SK-MEL-5 (cell line): ENCODE results near the gene MIPEP. TPM values are rescaled to one million over a fixed set of nuclear protein-coding genes. Genes with fewer than 3 reads are reported as not detected.

ENCODE experiments used
- DNase-seq: peaks from one replicate; pipeline ENCODE4 v3.0.0-alpha.2; 2016; ENCODE audit warnings: low read depth, low spot score
- in situ Hi-C: cut with HindIII; loops from 2 replicates; pipeline ENCODE4 v1.10.0; 2016; ENCODE audit warnings: low sequenced_read_pairs, high pct_unique_total_duplicates, low pct_unique_long_range_greater_than_20kb
- total RNA-seq: library from RNA; depleted of rRNA; stranded (reverse); fragments of >200 nt; shearing (Covaris generic); gene quantifications from 2 replicates; pipeline ENCODE4 v1.2.3, GENCODE V29; 2014

MIPEP gene
- total RNA-seq, 1 experiment from 2014 or later = 62.1 TPM

- no peak for DNase-seq
- in situ Hi-C loops = no loop called here
Observed at GRCh38 chr13:23833733-23834611, 55.2 kb downstream of the MIPEP start.

GRCh38 chr13:23828866-23829265 lies 60.3 kb downstream of the MIPEP start:
- no peak for DNase-seq
- in situ Hi-C loops = no loop called here

- in situ Hi-C loops = no loop called here
- no peak for DNase-seq
Observed at GRCh38 chr13:23828086-23828485, 61.1 kb downstream of the MIPEP start.

GRCh38 chr13:23825179-23825578 lies 64.0 kb downstream of the MIPEP start:
- no peak for DNase-seq

GRCh38 chr13:23824371-23824770 lies 64.8 kb downstream of the MIPEP start:
- no peak for DNase-seq
- in situ Hi-C loops = no loop called here

More at GRCh38 chr13:23825179-23825578, 64.0 kb downstream of the MIPEP start:
- in situ Hi-C loops = no loop called here

- in situ Hi-C loops = no loop called here
- DNase-seq = no peak
Observed at GRCh38 chr13:23822252-23822824, 66.9 kb downstream of the MIPEP start.

GRCh38 chr13:23820530-23820929 lies 68.7 kb downstream of the MIPEP start:
- no peak for DNase-seq
- in situ Hi-C loops = no loop called here

GRCh38 chr13:23817830-23818229 lies 71.4 kb downstream of the MIPEP start:
- no peak for DNase-seq
- in situ Hi-C loops = no loop called here

- DNase-seq = no peak
- in situ Hi-C loops = no loop called here
Observed at GRCh38 chr13:23817136-23817535, 72.1 kb downstream of the MIPEP start.

- in situ Hi-C loops = no loop called here
- DNase-seq = no peak
Observed at GRCh38 chr13:23813635-23814034, 75.6 kb downstream of the MIPEP start.

- in situ Hi-C loops = no loop called here
- DNase-seq = no peak
Observed at GRCh38 chr13:23811366-23812062, 77.7 kb downstream of the MIPEP start.

GRCh38 chr13:23810685-23811240 lies 78.4 kb downstream of the MIPEP start:
- in situ Hi-C loops = no loop called here

GRCh38 chr13:23808803-23809202 lies 80.4 kb downstream of the MIPEP start:
- no peak for DNase-seq
- in situ Hi-C loops = no loop called here

More at GRCh38 chr13:23810685-23811240, 78.4 kb downstream of the MIPEP start:
- no peak for DNase-seq

- no peak for DNase-seq
- in situ Hi-C loops = no loop called here
Observed at GRCh38 chr13:23806874-23807526, 82.2 kb downstream of the MIPEP start.

- no peak for DNase-seq
- in situ Hi-C loops = no loop called here
Observed at GRCh38 chr13:23805821-23806220, 83.4 kb downstream of the MIPEP start.

- DNase-seq = no peak
- in situ Hi-C loops = no loop called here
Observed at GRCh38 chr13:23805122-23805521, 84.1 kb downstream of the MIPEP start.

- in situ Hi-C loops = no loop called here
Observed at GRCh38 chr13:23804166-23804565, 85.0 kb downstream of the MIPEP start.

GRCh38 chr13:23801141-23801540 lies 88.1 kb downstream of the MIPEP start:
- in situ Hi-C loops = no loop called here
- no peak for DNase-seq

More at GRCh38 chr13:23804166-23804565, 85.0 kb downstream of the MIPEP start:
- no peak for DNase-seq
